Neutrophil (primary cell): ENCODE results near the gene NID1.

Source experiments
- H3K27ac ChIP-seq: fragments of 200-600 bp; sonication (generic); 2 replicates; pipeline ENCODE4 v1.5.1; 2016; ENCODE audit warnings: mild to moderate bottlenecking, moderate library complexity
- H3K27me3 ChIP-seq: fragments of 200-600 bp; sonication (generic); 2 replicates; pipeline ENCODE4 v1.6.0; 2016; ENCODE audit warnings: mild to moderate bottlenecking
- H3K36me3 ChIP-seq: fragments of 200-600 bp; sonication (generic); 2 replicates; pipeline ENCODE4 v1.5.1; 2017
- H3K4me1 ChIP-seq, 2 experiments: fragments of 200-600 bp in 1 of 2; sonication (generic) in 1 of 2; 1 replicate in 1 of 2; 2 replicates in 1 of 2; pipeline versions ENCODE4 v1.5.1 to v1.6.1; 2013 to 2016; ENCODE audit warnings: low read depth in 1 of 2, low read length in 1 of 2, mild to moderate bottlenecking in 1 of 2, moderate library complexity in 1 of 2; ENCODE audit not compliant: control insufficient read depth in 1 of 2, insufficient read depth in 1 of 2
- H3K4me3 ChIP-seq, 2 experiments: fragments of 200-600 bp in 1 of 2; sonication (generic) in 1 of 2; 1 replicate in 1 of 2; 2 replicates in 1 of 2; pipeline ENCODE4 v1.5.1; 2013 to 2016; ENCODE audit warnings: low read depth in 1 of 2, low read length in 1 of 2, mild to moderate bottlenecking in 1 of 2, moderate library complexity in 1 of 2
- H3K9me3 ChIP-seq: fragments of 200-600 bp; sonication (generic); 2 replicates; pipeline ENCODE4 v1.5.1; 2016
- CTCF ChIP-seq: fragments of 200-600 bp; sonication (generic); IDR thresholded peaks from 2 replicates; pipeline ENCODE4 v1.5.1; 2016; ENCODE audit warnings: antibody characterized with exemption

NID1 gene

DNA sequence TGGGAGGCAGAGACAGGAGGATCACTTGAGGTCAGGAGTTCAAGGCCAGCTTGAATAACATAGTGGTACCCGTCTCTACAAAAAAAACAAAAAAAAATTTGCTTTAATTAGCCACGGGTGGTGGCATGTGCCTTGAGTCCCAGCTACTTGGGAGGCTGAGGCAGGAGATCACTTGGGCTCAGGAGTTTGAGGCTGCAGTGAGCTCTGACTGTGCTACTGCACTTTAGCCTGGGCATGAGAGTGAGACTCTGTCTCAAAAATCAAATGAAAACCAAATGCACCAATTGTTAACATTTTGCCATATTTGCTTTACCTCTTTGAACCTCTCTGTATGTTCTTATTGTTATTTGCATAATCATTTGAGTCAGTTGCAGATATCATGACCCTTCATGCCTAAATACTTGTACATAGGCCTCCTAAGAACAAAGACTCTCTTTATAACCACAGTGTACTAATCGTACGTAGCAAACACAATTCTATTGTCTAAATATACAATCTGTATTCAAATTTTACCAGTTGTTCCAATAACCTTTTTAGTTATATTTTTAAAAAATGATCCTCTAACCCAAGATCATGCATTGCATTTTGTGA, 8.5 kb upstream of the NID1 start:
- Histone ChIP-seq H3K27ac (no peak overlapping the region), H3K36me3 (no peaks in the 10 kb centered on the region), H3K4me1 (no peaks in the 10 kb centered on the region), H3K9me3 (no peaks in the 10 kb centered on the region), H3K27me3 (peaks cover 11% of the 10 kb centered on the region), H3K4me3 (no peak overlapping the region)
- no peak for TF ChIP-seq CTCF

DNA sequence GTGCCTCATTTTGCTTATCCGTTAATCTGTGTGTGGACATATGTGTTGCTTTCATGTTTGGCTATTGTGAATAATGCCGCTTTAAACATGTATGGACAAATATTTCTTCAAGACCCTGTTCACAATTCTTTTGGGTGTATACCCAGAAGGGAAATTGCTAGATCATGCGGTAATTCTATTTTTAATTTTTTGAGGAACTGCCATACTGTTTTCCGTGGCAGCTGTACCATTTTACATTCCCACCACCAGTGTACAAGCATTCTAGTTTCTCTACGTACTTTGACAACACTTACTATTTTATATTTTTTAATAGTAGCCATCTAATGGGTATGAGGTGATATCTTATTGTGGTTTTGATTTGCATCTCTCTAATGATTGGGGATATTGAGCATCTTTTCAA, 7.1 kb upstream of the NID1 start:
- Histone ChIP-seq H3K27me3 (peaks cover 25% of the 10 kb centered on the region), H3K36me3 (no peaks in the 10 kb centered on the region), H3K4me1 (no peaks in the 10 kb centered on the region), H3K27ac (no peak overlapping the region), H3K9me3 (no peaks in the 10 kb centered on the region), H3K4me3 (no peak overlapping the region)
- TF ChIP-seq CTCF: no peak

- Histone ChIP-seq H3K36me3 (no peaks in the 10 kb centered on the region), H3K27me3 (peaks cover 37% of the 10 kb centered on the region), H3K4me3 (no peak overlapping the region), H3K27ac (no peak overlapping the region), H3K4me1 (no peaks in the 10 kb centered on the region), H3K9me3 (no peaks in the 10 kb centered on the region)
- TF ChIP-seq CTCF: no peak
Observed at GRCh38 chr1:236070753-236071152, 5.9 kb upstream of the NID1 start.

DNA sequence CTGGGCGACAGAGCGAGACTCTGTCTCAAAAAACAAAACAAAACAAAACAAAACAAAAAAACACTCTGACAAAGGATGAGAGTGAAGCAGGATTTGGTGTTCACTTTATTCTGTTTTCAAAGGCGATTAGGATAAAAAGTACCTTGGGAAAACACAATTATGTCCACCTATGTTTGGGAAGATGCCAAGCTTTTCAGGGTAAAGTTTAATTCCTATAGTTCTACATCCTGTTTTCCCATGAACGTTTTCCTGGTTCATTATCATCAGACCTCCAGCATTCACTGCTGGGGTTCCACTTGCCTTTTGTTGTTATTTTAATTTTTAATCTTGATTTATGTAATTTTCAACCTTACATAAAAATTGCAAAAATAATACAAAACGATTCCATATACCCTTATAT, 4.9 kb upstream of the NID1 start:
- H3K36me3 ChIP-seq: no peaks in the 10 kb centered on the region
- no peak overlapping the region for H3K4me3 ChIP-seq
- H3K4me1 ChIP-seq: peaks cover 7% of the 10 kb centered on the region in 2 experiments
- H3K9me3 ChIP-seq: no peaks in the 10 kb centered on the region
- H3K27ac ChIP-seq: no peak overlapping the region
- TF ChIP-seq CTCF: no peak
- peaks cover 47% of the 10 kb centered on the region for H3K27me3 ChIP-seq

DNA sequence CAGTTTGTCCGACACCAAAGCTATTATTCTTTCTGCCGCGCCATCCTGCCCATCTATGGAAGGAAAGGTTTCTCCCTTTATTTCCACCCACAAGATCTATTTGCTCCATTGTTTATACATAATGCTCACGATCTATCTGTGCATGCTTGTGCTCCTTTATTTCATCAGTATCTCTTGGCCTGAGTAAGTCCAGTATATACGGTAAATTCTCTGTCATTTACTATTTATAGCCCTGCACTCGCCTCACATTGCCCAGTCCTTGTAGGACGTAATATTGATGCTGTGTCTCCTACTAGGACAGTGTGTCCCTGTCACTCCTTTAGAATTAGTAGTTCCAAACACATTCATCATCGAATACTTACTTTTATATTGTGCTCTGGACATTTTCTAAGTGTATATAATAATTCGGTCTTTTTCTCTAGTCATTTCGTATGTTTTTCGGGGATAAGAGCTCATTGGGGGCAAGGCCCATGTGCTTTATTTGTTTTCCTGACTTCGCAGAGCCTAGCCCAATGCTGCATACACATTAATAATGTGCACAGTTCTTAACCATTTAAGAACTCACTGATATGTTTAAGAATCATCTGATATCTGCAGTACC, 3.1 kb upstream of the NID1 start:
- Histone ChIP-seq H3K4me3 (no peak overlapping the region), H3K4me1 (peaks cover 19% of the 10 kb centered on the region in 2 experiments), H3K9me3 (no peaks in the 10 kb centered on the region), H3K27ac (no peak overlapping the region), H3K36me3 (no peaks in the 10 kb centered on the region), H3K27me3 (peaks cover 65% of the 10 kb centered on the region)
- no peak for TF ChIP-seq CTCF
